Measurements from ENCODE around the gene TDRD3.
A peak's percentile ranks its signal among the peaks of the same experiment; 100 is the strongest.

The TDRD3 gene

DNA sequence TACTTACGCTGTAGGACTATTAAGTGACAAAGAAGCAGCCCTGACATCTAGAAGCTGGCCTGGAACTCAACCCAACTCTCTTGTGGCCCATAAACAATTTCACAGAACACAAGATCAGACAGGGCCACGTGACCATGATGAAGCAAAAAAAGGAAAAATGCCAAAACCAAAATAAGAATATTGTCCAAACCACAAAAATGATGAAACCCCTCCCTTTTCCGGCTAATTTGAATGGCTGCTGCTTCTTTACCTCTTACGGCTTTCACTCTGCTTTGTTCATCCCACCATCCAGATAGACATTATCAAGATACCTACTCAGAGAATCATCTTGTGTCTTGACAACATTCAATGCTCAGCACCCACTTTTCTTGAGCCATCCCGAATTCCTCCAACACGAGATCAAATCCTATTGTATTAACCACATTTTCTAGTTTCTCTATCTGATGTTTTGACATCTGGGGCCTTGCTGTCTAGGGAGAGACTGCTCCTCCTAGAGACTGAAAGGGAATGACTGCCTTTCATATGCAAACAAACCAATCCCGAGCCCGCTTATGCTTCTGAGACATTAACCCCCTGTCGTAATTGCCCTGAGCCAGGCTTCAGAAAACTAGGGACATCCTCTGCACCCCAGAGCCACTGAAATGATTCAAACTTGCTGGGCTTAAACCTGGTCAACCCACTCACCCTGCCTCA, 186.3 kb downstream of the TDRD3 start:
- DNase-seq = no peak

DNA sequence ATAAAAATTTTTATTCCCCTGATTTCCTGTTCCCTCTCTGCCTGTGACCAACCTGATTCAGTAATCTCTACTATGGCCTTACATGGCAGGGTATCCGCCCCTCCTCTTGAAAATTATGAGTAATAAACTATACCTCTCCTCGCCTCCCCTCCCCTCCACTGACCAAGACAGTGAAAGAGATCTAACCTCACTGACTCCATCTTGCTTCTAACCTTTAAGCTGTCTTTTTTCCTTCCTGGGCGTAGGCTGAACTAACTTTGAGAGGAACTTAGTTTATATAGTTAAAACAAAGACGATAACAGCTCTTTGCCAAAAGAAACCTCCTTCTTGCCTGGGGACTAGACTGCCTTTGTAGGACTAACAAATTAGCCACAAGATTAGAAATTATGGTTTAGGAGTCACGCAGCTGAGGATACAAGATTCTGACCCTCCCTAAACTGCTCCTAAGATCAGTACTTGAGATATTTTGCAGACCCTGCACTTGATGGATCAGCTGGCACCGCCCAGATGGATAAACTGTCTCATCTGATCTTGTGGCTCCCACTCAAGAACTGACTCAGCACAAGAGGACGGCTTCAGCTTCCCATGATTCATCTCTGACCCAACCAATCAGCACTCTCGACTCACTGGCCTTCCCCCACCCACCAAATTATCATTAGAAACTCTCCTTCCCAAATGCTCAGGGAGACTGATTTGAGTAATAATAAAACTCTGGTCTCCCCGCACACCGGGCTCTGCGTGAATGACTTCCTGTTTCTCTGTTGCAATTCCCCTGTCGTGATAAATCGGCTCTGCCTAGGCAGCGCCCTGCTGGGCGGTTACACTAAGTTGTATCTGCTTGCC, 187.1 kb downstream of the TDRD3 start:
- DNase-seq = peak; percentile 15

DNA sequence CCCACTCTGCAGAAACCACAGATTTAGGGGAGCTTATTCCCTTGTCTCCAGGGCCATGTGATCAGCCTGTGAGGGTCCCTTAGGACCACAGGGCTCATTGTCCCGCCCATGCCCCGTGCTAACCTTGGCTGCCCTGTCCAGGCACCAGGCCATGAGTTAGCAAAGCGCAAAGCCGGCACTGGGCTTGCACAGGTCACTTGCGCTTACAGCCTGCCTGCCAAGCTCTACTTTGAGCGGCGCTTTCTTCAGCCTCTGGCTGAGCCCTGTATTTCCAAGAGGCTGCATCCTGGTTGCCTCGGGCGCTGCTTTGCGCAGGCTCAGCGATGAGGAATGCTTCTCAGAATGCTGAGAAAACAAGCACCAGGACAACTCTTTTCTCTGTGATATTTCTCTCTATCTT, 188.0 kb downstream of the TDRD3 start:
- DNase-seq = no peak

DNA sequence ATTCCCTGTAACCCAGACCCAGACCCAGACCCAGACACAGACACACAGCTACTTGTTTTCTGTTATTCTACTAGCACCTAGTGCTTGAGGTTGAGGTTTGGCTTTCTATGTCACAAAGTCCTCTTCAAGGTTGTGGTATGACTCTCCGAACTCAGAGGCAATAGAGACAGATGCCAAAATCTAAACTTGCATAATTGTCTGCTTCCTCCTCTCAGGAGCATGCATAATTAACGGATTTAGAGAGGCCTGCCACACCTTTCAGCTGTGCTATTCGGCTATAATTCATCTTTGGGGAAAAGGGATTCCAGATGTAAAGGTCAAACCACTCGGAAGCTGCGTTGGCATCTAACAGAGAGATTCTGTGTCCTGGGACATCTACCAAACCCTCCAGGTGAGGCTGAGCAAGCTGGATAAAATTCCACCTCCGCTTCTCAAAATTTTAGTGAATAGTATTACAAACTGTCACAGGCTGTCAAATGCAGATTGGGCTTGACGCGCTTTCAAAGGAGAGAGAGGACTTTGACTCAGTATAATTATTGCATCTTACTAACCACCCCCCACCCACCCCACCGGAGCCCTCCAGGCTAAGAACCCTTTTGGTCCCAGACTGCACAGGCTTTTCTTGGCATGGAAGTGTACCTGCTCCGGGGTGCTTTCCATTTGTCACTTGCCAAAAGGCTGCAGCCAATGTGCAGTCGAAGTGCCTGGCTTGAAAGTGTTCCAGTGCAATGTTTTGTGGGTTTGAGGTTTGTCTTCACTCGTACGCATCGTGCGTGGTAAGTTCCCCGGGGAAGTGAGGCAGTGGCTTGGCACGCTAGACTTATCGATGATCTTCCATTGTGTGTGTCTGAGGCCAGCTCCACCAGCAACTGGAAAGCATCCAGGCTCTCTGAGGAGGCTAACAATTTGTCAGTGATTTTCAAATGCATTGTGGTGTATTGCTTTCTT, 194.1 kb downstream of the TDRD3 start:
- no peak for DNase-seq

DNA sequence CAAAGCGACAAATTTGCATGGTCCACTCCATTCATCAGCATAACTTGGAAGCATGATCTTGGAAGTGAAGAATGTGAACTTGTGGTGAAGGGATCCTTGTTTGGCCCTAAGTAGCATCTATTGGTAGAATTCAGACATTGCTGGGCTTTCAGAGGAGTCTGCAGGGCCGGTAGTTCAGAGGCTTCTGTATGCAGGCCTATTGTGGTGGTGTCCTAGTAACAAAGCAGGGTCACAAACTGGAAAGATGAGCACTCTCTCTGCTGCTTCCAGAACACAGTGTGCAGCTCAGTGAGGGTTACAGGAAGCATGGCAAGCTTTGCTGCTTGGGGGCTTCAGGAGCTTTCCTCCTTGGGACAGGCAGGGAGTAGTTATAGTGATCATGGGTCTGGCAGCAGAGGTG, 206.0 kb downstream of the TDRD3 start:
- DNase-seq = no peak

DNA sequence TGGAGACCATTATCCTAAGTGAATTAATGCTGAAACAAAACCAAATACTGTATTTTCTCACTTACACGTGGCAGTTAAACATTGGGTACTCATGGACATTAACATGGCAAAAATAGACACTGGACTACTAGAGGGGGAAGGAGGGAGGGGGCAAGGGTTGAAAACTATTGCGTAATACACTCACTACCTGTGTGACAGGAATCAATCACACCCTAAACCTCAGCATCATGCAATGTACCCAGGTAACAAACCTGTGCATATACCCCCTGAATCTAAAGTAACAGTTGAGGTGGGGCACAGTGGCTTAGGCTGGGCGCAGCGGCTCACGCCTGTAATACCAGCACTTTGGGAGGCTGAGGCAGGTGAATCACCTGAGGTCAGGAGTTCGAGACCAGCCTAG, 207.0 kb downstream of the TDRD3 start:
- no peak for DNase-seq

DNA sequence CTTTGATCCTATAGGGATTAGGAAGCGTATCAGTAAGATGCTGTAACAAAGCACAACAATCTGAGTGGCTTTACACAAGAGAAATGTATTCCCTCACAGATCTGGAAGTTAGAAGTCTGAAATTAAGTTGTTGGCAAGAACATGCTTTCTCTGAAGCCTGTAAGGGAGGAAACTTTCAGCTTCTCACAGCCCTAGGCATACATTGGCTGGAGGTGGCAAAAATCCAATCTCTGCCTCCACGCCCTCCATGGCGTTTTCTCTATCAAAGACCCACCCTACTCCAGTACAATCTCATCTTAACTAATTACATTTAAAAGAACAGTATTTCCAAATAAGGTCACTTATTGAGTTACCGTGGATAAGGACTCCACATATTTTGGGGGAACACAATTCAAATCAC, 211.9 kb downstream of the TDRD3 start:
- no peak for DNase-seq

DNA sequence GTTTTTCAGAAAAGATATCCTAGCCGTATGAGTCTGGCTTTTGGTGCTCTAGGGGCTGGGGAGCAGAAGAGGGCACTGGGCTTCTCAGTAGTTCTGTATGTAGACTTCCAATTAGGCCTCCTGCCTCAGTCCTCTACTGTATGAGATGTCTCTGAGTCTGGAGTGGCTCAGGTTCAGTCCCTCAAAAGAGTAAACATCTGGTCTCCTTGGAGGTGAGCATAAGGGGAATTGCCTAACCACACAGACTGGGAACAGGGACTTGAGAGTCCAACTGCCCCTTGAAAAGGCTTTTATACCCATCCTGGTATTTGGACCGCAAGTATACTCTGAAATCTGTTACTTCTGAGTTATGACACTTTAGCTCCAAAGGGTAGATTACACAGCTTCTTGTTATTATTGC, 214.5 kb downstream of the TDRD3 start:
- DNase-seq = no peak

DNA sequence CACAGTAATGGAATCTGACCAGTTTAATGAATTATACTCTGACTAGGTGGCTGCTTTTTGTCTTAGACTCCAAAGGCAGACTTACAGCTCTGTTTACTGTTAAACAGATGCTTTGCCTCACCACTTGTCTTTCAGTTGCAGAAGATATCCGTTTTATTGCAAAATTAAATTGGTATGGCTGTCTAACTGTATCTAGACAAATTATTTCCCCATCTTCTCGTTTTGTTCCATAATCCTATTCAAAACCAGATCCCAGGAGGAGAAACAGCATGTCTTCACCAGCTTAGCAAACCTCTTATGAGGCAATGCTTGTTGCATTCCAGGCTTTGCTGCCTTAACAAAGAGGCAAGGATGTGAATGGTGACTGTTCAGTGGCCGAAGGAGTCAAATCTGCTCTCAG, 215.6 kb downstream of the TDRD3 start:
- DNase-seq = no peak

DNA sequence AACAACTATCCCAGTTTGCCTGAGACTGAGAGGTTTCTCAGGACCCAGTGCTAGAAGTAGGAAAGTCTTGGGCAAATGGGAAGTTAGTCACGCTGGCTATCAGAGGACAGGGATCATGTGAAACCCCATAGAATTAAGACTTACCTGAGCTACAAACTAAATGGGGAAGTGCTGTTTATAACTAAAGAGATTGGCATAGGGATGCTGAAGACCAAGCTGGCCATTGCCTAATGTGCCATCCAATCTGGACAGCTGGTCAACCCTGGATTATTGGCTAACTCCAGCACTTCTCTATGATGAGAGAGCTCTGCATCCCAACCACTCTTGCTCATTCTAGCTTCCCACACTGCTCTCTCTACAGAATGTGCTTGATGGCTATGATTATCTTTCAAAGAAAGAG, 216.1 kb downstream of the TDRD3 start:
- no peak for DNase-seq

DNA sequence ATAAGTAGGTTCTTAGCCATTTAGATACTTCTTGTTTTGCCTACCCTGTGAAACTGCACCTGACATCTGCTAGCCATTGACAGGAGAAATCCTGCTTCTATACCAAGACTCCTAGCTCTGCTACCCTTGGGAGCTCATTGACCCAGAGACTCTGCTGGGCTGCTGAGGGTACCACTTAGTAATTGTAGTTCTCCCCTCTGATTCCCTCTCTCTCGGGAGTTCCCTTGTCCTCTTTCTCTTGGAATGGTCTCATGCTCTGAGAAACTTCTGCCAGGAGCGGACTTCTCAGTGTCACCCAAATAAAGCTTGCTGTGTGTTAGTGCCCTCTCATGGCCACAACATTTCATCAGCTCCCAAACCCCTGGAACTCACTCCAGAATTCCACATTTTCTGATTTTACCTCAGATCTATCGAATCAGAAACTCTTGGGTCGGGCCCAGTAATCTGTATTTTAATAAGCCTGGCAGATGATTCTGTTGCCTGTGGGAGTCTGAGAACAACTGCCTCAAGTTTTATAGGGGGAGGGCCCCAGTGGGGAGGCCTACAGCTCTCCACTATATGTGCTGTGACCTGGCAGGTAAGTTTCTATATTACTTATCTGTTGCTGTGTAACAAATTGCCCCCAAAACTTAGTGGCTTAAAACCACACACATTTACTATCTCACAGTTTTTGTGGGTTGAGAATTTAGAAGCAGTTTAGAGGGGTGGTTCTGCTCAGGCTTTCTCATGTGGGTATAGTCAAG, 221.1 kb downstream of the TDRD3 start:
- DNase-seq = no peak

DNA sequence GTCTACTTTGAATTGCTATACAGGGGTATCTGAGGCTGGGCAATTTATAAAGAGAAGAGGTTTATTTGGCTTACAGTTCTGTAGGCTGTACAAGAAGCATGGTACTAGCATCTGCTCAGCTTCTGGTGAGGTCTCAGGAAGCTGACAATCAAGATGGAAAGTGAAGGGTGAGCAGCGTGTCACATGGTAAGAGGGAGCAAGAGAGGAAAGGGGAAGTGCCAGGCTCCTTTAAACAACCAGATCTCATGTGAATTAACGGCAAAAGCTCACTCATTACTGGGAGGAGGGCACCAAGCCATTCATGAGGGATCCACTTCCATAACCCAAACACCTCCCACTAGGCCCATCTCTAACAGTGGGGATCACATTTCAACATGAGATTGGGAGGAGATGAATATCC, 222.4 kb downstream of the TDRD3 start:
- DNase-seq = no peak

DNA sequence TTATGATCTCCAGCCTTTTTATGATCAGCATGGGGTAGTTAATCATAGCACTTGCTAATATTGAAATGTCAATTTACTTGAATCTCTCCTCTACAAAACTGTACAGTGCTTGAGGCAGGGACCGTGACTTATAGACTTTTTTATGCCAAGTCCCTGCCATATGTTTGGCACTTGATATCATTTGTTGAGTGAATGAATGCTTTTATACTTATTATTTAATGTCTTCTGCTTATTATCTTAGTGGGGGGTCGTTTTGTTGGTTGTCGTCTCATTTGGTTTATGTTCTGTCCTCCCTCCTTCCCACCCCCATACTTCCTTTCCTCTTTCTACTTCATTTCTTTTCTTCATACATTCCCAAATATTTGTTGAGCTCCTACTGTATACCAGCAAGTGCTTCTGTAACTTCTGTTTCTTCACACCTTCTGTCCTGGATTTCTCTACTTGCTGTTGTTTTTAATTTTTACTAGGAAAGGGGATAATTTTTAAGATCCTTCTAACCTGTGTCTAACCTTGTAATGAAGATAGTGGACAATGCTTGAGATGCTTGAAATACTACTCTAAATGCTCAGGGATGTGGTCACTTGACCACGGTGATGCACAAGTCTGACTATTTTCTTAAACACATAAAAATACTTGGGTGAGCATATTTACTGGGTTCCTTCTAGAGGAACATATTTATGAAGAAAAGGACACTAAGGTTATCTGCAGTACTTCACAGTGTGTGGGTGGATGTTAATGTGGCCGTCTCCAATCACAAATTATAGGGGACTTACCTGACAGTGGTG, 223.8 kb downstream of the TDRD3 start:
- no peak for DNase-seq

DNA sequence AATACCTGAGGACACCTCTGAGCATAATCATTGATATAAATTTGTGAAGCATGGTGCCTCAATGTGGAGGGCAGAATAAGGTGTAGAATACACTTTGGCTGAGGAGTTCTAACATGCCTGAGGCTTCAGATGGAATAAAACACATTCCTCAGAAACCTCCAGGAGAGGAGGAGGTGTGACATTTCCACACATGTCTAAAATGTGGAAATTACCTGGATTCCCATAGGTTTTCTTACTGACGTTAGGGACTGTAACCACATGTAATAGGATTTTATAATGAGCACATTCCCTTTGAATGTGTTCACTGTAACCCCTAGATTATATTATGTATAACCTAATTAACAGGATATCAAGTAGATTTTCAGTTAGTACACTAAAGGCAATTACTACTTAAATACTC, 226.1 kb downstream of the TDRD3 start:
- no peak for DNase-seq

All from stimulated activated CD4-positive, alpha-beta T cell treated with anti-CD3 and anti-CD28 coated beads, Interleukin-15, amount 100 ng/mL, for 24 hours (primary cell).